WTC11 (cell line): Measurements from ENCODE around the gene CTNND2.

Source experiments
- E2F4 ChIP-seq: sonication (generic); formaldehyde crosslinking; IDR thresholded peaks from 2 replicates; pipeline ENCODE4 v1.8.1; 2022; ENCODE audit warnings: low read depth, mild to moderate bottlenecking, moderate library complexity, missing genetic modification reagents, borderline replicate concordance
- KAT7 ChIP-seq: sonication (generic); formaldehyde crosslinking; IDR thresholded peaks from 2 replicates; pipeline ENCODE4 v1.8.1; 2023; ENCODE audit warnings: missing genetic modification reagents, mild to moderate bottlenecking, borderline replicate concordance
- NFYB ChIP-seq: sonication (generic); formaldehyde crosslinking; conservative IDR thresholded peaks from 2 replicates; pipeline ENCODE4 v1.8.0; 2022; ENCODE audit warnings: low read depth, missing genetic modification reagents
- SMAD4 ChIP-seq: sonication (generic); formaldehyde crosslinking; IDR thresholded peaks from 2 replicates; pipeline ENCODE4 v1.8.0; 2022; ENCODE audit warnings: mild to moderate bottlenecking, missing genetic modification reagents
- ZNF671 ChIP-seq: fragments of 250-450 bp; sonication (Bioruptor Pico); IDR thresholded peaks from 2 replicates; pipeline ENCODE4 v1.8.0; 2021; ENCODE audit warnings: mild to moderate bottlenecking
- TF ChIP-seq, protein P1 (sequence below): fragments of 200-600 bp; IDR thresholded peaks from 2 replicates; pipeline ENCODE4 v1.8.0; 2022; ENCODE audit warnings: antibody characterized with exemption
- TF ChIP-seq, protein P2 (sequence below): sonication (generic); formaldehyde crosslinking; IDR thresholded peaks from 2 replicates; pipeline ENCODE4 v1.8.1; 2023; ENCODE audit warnings: mild to moderate bottlenecking, moderate library complexity, missing genetic modification reagents

GRCh38 chr5:11310158-11310557, 594.1 kb downstream of the CTNND2 start:
- no peak for TF ChIP-seq NFYB (CRISPR knock-in tag)
- no peak for TF ChIP-seq ZNF671
- TF ChIP-seq, protein P1, sequence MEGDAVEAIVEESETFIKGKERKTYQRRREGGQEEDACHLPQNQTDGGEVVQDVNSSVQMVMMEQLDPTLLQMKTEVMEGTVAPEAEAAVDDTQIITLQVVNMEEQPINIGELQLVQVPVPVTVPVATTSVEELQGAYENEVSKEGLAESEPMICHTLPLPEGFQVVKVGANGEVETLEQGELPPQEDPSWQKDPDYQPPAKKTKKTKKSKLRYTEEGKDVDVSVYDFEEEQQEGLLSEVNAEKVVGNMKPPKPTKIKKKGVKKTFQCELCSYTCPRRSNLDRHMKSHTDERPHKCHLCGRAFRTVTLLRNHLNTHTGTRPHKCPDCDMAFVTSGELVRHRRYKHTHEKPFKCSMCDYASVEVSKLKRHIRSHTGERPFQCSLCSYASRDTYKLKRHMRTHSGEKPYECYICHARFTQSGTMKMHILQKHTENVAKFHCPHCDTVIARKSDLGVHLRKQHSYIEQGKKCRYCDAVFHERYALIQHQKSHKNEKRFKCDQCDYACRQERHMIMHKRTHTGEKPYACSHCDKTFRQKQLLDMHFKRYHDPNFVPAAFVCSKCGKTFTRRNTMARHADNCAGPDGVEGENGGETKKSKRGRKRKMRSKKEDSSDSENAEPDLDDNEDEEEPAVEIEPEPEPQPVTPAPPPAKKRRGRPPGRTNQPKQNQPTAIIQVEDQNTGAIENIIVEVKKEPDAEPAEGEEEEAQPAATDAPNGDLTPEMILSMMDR, result no peak
- TF ChIP-seq KAT7 (CRISPR knock-in tag), result no peak
- TF ChIP-seq E2F4 (CRISPR knock-in tag), result no peak
- TF ChIP-seq, protein P2, sequence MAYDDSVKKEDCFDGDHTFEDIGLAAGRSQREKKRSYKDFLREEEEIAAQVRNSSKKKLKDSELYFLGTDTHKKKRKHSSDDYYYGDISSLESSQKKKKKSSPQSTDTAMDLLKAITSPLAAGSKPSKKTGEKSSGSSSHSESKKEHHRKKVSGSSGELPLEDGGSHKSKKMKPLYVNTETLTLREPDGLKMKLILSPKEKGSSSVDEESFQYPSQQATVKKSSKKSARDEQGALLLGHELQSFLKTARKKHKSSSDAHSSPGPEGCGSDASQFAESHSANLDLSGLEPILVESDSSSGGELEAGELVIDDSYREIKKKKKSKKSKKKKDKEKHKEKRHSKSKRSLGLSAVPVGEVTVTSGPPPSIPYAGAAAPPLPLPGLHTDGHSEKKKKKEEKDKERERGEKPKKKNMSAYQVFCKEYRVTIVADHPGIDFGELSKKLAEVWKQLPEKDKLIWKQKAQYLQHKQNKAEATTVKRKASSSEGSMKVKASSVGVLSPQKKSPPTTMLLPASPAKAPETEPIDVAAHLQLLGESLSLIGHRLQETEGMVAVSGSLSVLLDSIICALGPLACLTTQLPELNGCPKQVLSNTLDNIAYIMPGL (CRISPR knock-in tag), result no peak
- TF ChIP-seq SMAD4 (CRISPR knock-in tag), result no peak
